Measurements from ENCODE around the gene ST3GAL4.
"Not testable (repeated sequence)": the region's sequence is repeated elsewhere in the genome, so short reads cannot be mapped to it uniquely, and the experiment has no call there.

Gene ST3GAL4

DNA sequence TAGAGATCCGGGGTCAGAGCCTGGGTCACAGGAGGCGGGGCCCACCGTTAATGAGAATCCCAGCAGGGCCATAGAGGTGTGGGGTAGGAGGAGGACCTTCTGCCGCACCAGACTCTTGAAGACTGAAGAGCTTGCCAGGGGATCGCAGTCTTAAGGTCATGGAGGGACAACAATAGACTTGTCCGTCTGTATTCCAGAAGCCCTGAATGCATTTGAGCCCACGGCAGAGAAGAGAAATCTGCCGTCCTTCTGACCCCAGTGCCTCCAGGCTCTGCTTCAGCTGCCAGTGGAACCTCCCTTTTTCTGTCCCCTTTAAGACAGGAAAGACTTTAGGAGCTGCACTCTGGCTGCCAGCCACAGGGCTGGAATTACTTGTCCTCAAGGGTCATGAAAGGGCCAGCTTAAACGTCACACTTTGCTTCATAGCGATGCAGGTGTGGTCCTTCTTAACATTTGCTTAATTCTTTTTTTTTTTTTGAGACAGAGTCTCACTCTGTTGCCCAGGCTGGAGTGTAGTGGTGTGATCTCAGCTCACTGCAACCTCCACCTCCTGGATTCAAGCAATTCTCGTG lies 15.5 kb upstream of the ST3GAL4 start:
- H3K9ac ChIP-seq (ENCODE audit: low read depth, low read length), result no peak overlapping the region
- H3K4me3 ChIP-seq (ENCODE audit: low read depth, low read length), result no peak overlapping the region
- no peaks in the 10 kb centered on the region for H3K27me3 ChIP-seq (ENCODE audit: control insufficient read depth, insufficient read depth, low read length)
- no peak overlapping the region for H3K27ac ChIP-seq (ENCODE audit: low read depth, low read length)
- H3K36me3 ChIP-seq (ENCODE audit: control insufficient read depth, insufficient read depth, low read length), result peaks cover 56% of the 10 kb centered on the region
- H3K9me3 ChIP-seq (ENCODE audit: control insufficient read depth, insufficient read depth, low read length), result no peaks in the 10 kb centered on the region
- peaks cover 8% of the 10 kb centered on the region; the same call in 1 of the 2 replicates for H3K4me1 ChIP-seq (ENCODE audit: control insufficient read depth, insufficient read depth, low read length)

DNA sequence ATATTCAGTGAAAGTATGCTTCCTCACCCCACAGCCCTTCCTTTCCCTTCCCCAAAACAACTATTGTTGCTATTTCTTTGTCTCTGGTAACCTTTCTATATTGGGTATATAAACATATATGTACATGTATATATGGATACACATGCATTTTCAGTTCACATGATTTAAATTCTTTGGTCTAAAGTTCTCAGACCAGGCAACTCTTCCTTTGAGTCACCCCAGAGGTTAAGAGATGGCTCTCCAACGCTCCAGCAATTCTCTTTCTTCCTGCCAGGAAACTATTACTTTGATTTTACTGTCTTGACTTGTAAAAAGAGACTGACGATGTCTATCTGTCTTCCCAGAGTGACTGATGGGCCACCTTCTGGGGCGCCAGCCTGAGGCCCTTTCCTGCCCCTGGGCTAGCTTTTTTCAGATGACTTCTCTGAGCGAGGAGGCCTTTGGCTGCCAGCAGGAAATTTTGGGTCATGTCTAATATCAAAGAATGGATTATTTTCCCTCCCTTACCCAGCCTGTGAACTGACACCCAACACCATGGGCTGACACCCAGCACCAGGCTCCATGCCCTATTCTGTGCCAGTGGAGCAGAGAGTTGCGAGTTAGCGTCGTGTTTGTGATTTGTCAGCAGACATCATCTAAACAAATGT lies 14.4 kb upstream of the ST3GAL4 start:
- H3K9me3 ChIP-seq (ENCODE audit: control insufficient read depth, insufficient read depth, low read length), result no peaks in the 10 kb centered on the region
- H3K27ac ChIP-seq (ENCODE audit: low read depth, low read length), result no peak overlapping the region
- H3K4me3 ChIP-seq (ENCODE audit: low read depth, low read length), result no peak overlapping the region
- H3K4me1 ChIP-seq (ENCODE audit: control insufficient read depth, insufficient read depth, low read length), result peaks cover 11% of the 10 kb centered on the region
- no peaks in the 10 kb centered on the region for H3K27me3 ChIP-seq (ENCODE audit: control insufficient read depth, insufficient read depth, low read length)
- peaks cover 56% of the 10 kb centered on the region for H3K36me3 ChIP-seq (ENCODE audit: control insufficient read depth, insufficient read depth, low read length)
- H3K9ac ChIP-seq (ENCODE audit: low read depth, low read length), result no peak overlapping the region

DNA sequence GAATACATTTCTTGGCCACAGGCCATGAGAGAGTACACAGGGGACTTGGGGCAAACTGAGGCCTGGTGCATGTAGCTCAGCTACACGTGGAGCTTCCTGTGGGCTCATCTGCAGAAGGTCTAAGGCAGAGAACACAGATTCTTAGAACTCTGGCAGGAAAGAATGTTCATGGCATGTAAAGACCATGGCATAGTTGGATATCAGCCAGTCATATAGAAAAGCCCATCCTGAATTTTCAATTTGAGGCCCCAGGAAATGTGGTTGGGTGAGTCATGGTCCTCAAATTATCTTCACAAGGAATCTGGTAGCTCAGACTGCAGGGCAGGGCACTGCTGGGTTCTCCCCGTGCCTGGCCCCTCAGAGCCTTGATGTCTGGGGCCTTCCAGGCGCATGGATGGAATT lies 13.7 kb upstream of the ST3GAL4 start:
- no peaks in the 10 kb centered on the region for H3K27me3 ChIP-seq (ENCODE audit: control insufficient read depth, insufficient read depth, low read length)
- no peaks in the 10 kb centered on the region for H3K9me3 ChIP-seq (ENCODE audit: control insufficient read depth, insufficient read depth, low read length)
- no peak overlapping the region for H3K4me3 ChIP-seq (ENCODE audit: low read depth, low read length)
- H3K9ac ChIP-seq (ENCODE audit: low read depth, low read length), result no peak overlapping the region
- peaks cover 14% of the 10 kb centered on the region for H3K4me1 ChIP-seq (ENCODE audit: control insufficient read depth, insufficient read depth, low read length)
- no peak overlapping the region for H3K27ac ChIP-seq (ENCODE audit: low read depth, low read length)
- peaks cover 56% of the 10 kb centered on the region for H3K36me3 ChIP-seq (ENCODE audit: control insufficient read depth, insufficient read depth, low read length)

DNA sequence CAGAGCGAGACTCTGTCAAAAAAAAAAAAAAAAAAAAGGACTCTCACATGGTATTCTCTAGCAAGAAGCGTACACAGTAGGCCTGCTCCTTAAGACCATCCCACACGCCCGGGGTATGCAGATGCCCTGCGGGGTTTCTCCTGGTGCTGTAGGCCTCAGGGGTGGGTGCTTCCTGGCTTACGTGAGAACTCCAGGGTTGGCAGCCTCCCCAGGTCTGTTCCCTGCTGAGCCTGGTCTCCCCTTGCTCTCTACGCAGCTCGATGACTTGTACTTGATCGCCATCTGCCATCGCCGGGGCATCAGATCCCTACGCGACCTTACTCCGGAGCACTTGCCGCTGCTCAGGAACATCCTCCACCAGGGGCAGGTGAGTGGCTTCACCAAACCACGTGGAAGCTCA lies 12.4 kb upstream of the ST3GAL4 start:
- H3K4me3 ChIP-seq (ENCODE audit: low read depth, low read length), result no peak overlapping the region
- no peaks in the 10 kb centered on the region for H3K27me3 ChIP-seq (ENCODE audit: control insufficient read depth, insufficient read depth, low read length)
- H3K9me3 ChIP-seq (ENCODE audit: control insufficient read depth, insufficient read depth, low read length), result no peaks in the 10 kb centered on the region
- no peak overlapping the region for H3K9ac ChIP-seq (ENCODE audit: low read depth, low read length)
- peaks cover 55% of the 10 kb centered on the region for H3K36me3 ChIP-seq (ENCODE audit: control insufficient read depth, insufficient read depth, low read length)
- H3K27ac ChIP-seq (ENCODE audit: low read depth, low read length), result no peak overlapping the region
- H3K4me1 ChIP-seq (ENCODE audit: control insufficient read depth, insufficient read depth, low read length), result peaks cover 15% of the 10 kb centered on the region

DNA sequence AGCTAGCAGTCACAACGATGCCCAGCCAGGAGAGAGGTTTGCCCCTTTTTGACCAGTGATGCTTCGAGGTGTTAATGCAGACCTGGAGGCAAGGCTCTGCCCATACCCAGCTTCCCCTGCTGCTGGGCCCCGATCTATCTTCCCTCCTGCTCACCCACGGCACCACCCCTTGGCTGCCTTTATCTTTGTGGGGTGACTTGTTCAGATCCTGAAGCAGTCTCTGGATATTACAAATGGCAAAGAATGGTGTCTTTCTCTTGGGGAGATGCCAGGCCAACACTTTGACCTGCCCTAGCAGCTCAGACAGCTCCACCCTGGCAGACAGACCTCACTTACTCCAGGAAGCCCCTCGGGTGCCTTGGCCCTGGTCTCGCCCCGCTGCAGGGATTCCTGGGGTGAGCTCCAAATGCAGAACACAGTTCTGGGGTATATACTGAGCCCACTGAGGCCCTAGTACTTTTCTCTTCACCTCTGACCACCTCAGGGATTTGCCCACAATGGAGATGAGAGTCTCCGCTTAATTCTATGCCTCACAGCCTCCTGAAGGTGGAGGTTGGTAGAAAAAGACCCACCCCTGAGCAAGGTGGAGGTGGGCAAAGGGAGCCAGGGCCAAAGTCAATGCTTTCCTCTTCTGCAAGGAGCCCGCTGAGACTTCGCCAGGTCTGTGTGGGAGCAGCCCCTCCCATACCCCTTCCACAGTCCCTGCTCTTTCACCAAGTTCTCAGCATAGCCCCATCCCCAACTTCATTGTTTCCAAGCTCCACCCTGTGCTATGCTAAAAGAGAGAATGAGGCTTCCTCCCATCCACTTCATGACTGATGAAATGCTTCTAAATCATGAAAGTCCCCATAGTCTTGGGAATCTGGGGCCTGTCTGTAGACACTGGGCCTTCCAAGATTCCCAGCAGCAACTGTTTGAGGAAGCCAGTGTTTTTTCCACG lies 11.1 kb upstream of the ST3GAL4 start:
- Histone ChIP-seq H3K36me3 (ENCODE audit: control insufficient read depth, insufficient read depth, low read length) (peaks cover 42% of the 10 kb centered on the region), H3K4me3 (ENCODE audit: low read depth, low read length) (no peak overlapping the region), H3K27ac (ENCODE audit: low read depth, low read length) (no peak overlapping the region), H3K9ac (ENCODE audit: low read depth, low read length) (no peak overlapping the region), H3K4me1 (ENCODE audit: control insufficient read depth, insufficient read depth, low read length) (peaks cover 15% of the 10 kb centered on the region), H3K9me3 (ENCODE audit: control insufficient read depth, insufficient read depth, low read length) (no peaks in the 10 kb centered on the region), H3K27me3 (ENCODE audit: control insufficient read depth, insufficient read depth, low read length) (no peaks in the 10 kb centered on the region)

- H3K9me3 ChIP-seq (ENCODE audit: control insufficient read depth, insufficient read depth, low read length), result no peaks in the 10 kb centered on the region
- peaks cover 18% of the 10 kb centered on the region for H3K4me1 ChIP-seq (ENCODE audit: control insufficient read depth, insufficient read depth, low read length)
- H3K4me3 ChIP-seq (ENCODE audit: low read depth, low read length), result no peak overlapping the region
- H3K9ac ChIP-seq (ENCODE audit: low read depth, low read length), result no peak overlapping the region
- H3K27ac ChIP-seq (ENCODE audit: low read depth, low read length), result no peak overlapping the region
- H3K27me3 ChIP-seq (ENCODE audit: control insufficient read depth, insufficient read depth, low read length), result no peaks in the 10 kb centered on the region
- peaks cover 33% of the 10 kb centered on the region for H3K36me3 ChIP-seq (ENCODE audit: control insufficient read depth, insufficient read depth, low read length)
Measured at GRCh38 chr11:126345283-126345682, 10.2 kb upstream of the ST3GAL4 start.

DNA sequence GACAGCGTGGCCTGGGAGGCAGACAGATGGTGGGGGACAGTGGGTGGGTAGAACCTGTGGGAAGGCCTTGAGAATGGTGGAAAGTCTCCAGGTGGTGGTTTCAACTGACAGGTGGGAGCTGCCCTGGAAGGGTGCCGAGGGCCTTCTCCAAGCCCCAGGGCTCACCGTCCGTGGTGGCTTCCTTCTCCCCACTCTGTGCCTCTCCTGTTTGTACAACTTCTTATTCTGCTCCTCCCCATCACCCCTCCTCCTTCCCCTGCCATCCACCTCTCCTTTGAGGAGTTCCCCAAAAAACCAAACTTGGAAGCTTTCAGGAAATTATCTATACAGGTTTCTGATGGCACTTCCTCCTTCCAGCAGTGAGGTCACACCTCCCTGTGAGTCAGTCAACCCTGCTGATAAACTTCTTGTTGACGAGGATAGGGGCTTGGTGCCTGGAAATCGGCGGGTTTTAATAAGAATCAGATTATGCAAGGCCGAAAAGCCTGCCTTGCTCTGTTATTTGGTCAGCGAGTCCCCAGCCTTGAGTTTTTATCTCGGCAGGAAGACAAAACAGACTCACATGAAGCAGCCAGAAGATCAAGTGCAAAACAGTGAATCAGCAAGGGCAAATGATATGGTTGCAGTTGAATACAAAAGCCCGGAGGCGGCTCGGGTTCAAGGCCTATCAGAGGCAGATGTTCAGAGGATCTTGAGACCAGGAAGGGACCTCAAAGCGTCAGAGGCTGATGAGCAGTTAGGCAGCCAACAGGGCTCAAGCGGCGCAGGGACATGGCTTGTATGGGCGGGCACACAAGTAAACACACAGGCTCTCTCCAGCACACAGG lies 9.5 kb upstream of the ST3GAL4 start:
- H3K4me1 ChIP-seq (ENCODE audit: control insufficient read depth, insufficient read depth, low read length), result peaks cover 18% of the 10 kb centered on the region
- peak overlapping the region; percentile 75 for H3K27ac ChIP-seq (ENCODE audit: low read depth, low read length)
- H3K4me3 ChIP-seq (ENCODE audit: low read depth, low read length), result no peak overlapping the region
- H3K9me3 ChIP-seq (ENCODE audit: control insufficient read depth, insufficient read depth, low read length), result no peaks in the 10 kb centered on the region
- H3K36me3 ChIP-seq (ENCODE audit: control insufficient read depth, insufficient read depth, low read length), result peaks cover 26% of the 10 kb centered on the region
- no peak overlapping the region for H3K9ac ChIP-seq (ENCODE audit: low read depth, low read length)
- no peaks in the 10 kb centered on the region for H3K27me3 ChIP-seq (ENCODE audit: control insufficient read depth, insufficient read depth, low read length)

DNA sequence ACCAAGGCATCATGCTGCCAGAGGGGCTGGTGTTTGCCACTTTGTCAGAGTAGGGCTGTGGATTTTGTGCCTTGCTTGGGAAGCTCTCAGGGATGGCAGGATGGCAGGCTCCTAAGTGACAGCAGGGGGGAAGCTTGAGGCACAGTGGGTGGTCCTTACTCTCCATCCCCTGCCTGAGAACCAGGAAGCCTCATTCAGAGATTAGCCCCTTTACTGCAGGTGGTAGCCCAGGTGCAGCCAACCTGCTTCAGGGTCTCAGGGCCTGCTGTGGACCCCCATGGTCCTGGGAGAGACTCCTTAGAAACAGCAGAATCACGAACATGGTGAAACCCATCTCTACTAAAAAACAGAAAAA lies 8.9 kb upstream of the ST3GAL4 start:
- Histone ChIP-seq H3K4me1 (ENCODE audit: control insufficient read depth, insufficient read depth, low read length) (peaks cover 18% of the 10 kb centered on the region), H3K4me3 (ENCODE audit: low read depth, low read length) (no peak overlapping the region)

DNA sequence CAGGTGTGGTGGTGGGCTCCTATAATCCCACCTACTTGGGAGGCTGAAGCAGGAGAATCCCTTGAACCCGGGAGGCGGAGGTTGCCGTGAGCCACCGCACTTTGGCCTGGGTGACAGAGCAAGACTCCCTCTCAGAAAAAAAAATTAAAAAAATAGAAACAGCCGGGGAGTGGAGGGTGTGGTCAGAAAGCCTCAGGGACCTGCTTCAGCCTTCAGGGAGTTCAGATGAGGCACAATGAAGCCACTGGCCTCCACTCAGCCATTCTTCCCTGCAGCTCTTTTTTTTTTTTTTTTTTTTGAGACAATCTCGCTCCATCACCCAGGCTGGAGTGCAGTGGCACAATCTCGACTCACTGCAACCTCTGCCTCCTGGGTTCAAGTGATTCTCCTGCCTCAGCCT lies 8.5 kb upstream of the ST3GAL4 start:
- H3K9me3 ChIP-seq (ENCODE audit: control insufficient read depth, insufficient read depth, low read length); H3K4me3 ChIP-seq (ENCODE audit: low read depth, low read length); H3K27ac ChIP-seq (ENCODE audit: low read depth, low read length); H3K9ac ChIP-seq (ENCODE audit: low read depth, low read length); H3K27me3 ChIP-seq (ENCODE audit: control insufficient read depth, insufficient read depth, low read length): not testable (repeated sequence)
- Histone ChIP-seq H3K36me3 (ENCODE audit: control insufficient read depth, insufficient read depth, low read length) (peaks cover 19% of the 10 kb centered on the region), H3K4me1 (ENCODE audit: control insufficient read depth, insufficient read depth, low read length) (peaks cover 18% of the 10 kb centered on the region)

More for the DNA sequence above, 8.9 kb upstream of the ST3GAL4 start:
- H3K9me3 ChIP-seq (ENCODE audit: control insufficient read depth, insufficient read depth, low read length), result no peaks in the 10 kb centered on the region
- no peak overlapping the region for H3K9ac ChIP-seq (ENCODE audit: low read depth, low read length)
- no peaks in the 10 kb centered on the region for H3K27me3 ChIP-seq (ENCODE audit: control insufficient read depth, insufficient read depth, low read length)
- H3K27ac ChIP-seq (ENCODE audit: low read depth, low read length), result peak overlapping the region; percentile 75
- H3K36me3 ChIP-seq (ENCODE audit: control insufficient read depth, insufficient read depth, low read length), result peaks cover 20% of the 10 kb centered on the region

- Histone ChIP-seq H3K9ac (ENCODE audit: low read depth, low read length) (no peak overlapping the region), H3K27ac (ENCODE audit: low read depth, low read length) (no peak overlapping the region)
Measured at GRCh38 chr11:126347751-126348668, 7.5 kb upstream of the ST3GAL4 start.

More at GRCh38 chr11:126347751-126348668, 7.5 kb upstream of the ST3GAL4 start:
- H3K27me3 ChIP-seq (ENCODE audit: control insufficient read depth, insufficient read depth, low read length), result no peaks in the 10 kb centered on the region
- H3K9me3 ChIP-seq (ENCODE audit: control insufficient read depth, insufficient read depth, low read length), result no peaks in the 10 kb centered on the region
- peaks cover 20% of the 10 kb centered on the region for H3K4me1 ChIP-seq (ENCODE audit: control insufficient read depth, insufficient read depth, low read length)
- peaks cover 24% of the 10 kb centered on the region for H3K36me3 ChIP-seq (ENCODE audit: control insufficient read depth, insufficient read depth, low read length)
- H3K4me3 ChIP-seq (ENCODE audit: low read depth, low read length), result no peak overlapping the region

Measured in HUES48 (cell line).